Stimulated activated CD8-positive, alpha-beta memory T cell treated with anti-CD3 and anti-CD28 coated beads, Interleukin-7, amount 100 ng/mL, for 48 hours (primary cell): ENCODE results near the gene MYDGF.

ENCODE experiments used
- DNase-seq, 2 donors: peaks; one replicate each; pipeline ENCODE4 v3.0.0-alpha.2; 2020; ENCODE audit warnings: low read depth in 1 of 2; ENCODE audit errors: extremely low read depth in 1 of 2

The MYDGF gene

DNA sequence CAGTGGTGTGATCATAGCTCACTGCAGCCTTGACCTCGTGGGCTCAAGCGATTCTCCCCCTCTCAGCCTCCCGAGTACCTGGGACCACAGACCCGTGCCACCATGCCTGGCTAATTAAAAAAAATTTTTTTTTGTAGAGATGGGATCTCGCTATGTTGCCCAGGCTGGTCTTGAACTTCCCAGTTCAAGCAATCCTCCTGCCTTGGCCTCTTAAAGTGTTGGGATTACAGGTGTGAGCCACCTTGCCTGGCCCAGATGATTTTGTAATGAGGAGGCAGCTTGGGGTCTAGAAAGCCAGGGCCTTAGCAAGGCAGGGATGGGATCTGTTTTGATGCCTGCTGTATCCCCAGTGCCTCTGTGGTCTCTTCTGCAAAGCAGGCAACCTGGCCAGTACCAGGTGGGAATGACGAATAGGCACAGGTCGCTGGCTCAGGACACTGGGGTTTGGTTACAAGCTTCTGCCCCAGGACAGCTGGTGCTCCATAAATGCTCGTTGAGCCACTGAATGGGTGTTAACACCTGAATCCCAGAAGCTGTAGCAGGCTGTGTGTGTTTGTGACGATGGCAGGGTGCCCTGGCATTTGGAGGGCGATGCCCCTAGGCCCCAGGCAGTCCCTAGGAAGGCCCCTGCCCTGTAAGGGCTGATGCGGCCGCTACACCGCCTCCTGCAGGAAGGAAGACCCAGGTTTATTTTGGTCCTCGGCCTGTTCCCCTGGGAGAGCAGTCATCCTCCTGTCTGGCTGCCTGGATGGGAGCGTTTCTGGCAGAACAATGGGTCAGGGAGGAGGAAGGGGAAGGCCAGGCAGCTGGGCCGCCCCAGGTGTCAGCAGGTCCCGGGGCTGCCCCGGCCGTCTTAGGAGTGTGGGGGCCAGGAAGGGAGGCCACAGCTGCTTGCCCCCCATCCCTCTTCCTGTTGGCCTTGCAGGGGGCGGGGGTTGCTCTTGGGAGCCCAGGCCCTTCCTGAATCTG lies 22.2 kb downstream of the MYDGF start:
- DNase-seq = no peak

GRCh38 chr19:4645718-4646117 lies 24.4 kb downstream of the MYDGF start:
- DNase-seq = no peak

GRCh38 chr19:4642625-4643024 lies 27.5 kb downstream of the MYDGF start:
- DNase-seq = no peak

DNA sequence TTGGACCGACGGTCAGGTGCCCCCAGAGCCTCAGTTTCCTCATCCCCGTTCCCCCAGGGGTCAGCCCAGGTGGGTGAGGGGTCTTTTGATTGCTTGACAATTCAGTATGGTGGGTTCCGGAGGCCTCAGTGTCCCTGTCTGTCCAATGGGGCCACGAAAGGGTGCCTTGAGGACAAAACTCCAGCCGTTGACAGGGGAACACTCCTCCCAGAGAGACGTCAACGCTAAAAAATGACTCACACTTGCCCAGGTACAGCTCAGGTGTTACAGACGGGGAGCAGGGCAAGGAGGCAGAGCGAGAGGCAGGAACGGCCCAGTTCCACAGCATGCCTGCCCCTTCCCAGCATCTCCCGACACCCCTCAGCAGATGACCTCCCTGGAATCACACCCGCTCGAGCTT lies 29.0 kb downstream of the MYDGF start:
- DNase-seq = no peak

GRCh38 chr19:4640247-4641000 lies 29.7 kb downstream of the MYDGF start:
- DNase-seq = no peak

GRCh38 chr19:4639531-4640246 lies 30.5 kb downstream of the MYDGF start:
- no peak for DNase-seq

DNA sequence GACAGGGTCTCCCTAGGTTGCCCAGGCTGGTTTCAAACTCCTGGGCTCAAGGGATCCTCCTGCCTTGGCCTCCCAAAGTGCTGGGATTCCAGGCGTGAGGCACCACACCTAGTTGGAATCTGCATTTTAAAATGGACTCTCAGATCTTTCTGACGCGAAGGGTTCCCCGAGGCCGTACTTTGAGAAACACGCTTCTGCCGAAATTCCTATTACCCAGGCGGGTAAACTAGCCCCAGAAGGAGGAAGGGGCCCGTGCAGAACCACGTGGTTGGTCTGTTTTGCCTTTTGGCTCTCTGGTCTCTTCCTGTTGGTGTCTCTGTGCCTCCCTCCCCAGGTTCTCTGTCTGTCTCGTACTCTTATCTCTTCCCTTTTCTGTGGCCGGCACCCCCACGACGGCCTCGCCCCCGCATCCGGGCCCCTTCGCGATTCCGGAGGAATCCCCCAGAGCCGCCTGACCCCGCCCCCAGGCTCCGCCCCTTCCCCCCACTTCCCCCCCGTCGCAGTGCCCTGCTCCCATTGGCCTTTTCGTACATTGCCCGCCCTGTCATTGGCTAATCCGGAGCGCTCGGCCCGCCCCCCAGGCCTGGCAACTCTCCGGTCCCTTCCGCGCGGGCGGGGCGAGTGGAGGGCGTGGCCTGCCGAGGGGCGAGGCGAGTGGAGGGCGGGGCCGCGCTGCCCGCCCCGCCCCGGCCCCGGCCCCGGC lies 31.2 kb downstream of the MYDGF start, which contains the start of gene TNFAIP8L1:
TSS of gene TNFAIP8L1 (plus strand) at position 689 of the 703 bp plus-strand sequence. CDS start 12,354 bp downstream, outside the sequence.
- DNase-seq = peak; percentile 96 to 98

DNA sequence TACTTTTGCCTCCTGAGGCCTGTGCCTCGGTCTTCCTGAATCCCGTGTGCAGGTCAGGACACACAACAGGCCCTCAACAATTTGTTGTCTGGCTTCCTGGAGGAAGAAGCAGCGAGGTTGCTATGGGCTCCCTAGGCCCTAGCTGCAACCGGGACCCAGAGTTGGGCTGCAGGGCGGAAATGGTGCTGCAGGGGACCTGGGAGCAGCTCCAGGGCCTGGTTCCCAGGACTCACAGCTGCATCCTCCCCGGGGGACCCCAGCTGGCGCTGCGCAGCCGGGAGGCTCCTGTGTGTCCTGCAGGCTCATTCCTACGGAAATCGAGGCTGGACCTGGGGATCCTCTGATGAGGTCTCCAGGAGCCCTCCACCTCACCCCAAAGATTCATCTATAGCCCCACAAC lies 31.8 kb downstream of the MYDGF start:
- no peak for DNase-seq

- DNase-seq = no peak
Measured at GRCh38 chr19:4636761-4637160, 33.4 kb downstream of the MYDGF start.

- DNase-seq = peak; percentile 44 to 51
Measured at GRCh38 chr19:4636151-4636717, 33.9 kb downstream of the MYDGF start.

GRCh38 chr19:4635754-4636116 lies 34.4 kb downstream of the MYDGF start:
- DNase-seq = no peak

GRCh38 chr19:4633140-4633967 lies 36.8 kb downstream of the MYDGF start:
- DNase-seq = peak in 1 of 2 donors; percentile 40

DNA sequence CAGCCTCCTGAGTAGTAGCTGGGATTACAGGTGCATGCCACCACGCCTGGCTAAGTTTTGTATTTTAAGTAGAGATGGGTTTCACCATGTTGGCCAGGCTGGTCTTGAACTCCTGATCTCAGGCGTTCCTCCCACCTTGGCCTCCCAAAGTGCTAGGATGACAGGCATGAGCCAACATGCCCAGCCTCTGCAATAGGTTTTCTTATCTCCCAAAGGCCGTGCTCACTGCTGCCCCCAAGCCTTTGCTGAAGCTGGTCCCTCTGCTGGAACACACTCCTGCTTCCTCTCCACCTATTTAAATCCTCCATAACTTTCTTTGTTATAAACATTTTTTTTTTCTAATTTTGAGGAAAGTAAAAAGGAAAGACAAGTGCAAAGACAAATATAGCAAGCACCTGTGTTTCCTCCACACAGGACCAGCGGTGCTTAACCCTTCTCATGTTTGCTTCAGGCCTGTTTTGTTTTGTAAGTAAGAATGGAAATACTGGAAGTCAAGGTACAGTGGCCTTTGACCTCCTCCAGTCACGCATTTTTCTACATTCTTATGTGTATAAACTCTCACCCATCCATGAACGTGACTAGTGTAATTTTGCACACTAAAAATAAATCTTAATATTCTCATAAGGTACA lies 45.3 kb downstream of the MYDGF start:
- DNase-seq = no peak

DNA sequence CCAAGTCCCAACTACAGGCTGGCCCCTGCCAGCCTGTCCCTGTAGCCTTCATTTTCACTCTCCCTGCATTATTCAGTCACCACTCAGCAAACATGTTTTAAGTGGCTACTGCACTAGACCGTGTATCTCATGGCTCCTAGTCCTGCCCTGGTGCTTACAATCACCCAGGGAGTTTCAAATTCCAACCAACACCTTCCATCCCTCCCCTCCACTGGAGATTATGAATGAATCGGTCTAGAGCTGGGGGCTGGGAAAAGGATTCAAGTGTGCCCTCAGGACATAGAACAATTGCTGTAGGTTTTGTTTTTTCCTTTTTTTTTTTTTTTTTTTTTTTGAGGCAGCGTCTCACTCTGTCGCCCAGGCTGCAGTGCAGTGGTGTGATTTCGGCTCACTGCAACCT lies 45.8 kb downstream of the MYDGF start:
- DNase-seq = no peak

GRCh38 chr19:4622695-4623421 lies 47.3 kb downstream of the MYDGF start:
- no peak for DNase-seq

DNA sequence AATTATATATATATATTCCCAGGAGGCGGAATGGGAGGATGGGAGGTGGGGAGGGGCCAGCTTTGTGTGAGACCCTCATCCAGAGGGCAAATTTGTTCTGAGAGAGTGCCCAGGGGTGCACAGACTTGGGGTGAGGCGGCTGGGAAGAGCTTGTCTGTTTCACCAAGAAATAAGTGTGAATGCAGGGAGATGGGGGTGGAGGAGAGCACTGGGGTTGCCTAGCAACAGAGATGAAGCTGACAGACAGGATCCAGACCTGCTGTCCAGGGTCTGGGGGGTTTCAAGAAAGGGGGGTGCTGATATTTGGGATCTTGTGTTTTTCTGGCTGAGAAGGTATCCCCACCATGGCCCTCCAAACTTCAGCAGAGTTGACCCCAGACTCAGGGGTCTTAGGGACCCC lies 49.5 kb downstream of the MYDGF start:
- DNase-seq = no peak

DNA sequence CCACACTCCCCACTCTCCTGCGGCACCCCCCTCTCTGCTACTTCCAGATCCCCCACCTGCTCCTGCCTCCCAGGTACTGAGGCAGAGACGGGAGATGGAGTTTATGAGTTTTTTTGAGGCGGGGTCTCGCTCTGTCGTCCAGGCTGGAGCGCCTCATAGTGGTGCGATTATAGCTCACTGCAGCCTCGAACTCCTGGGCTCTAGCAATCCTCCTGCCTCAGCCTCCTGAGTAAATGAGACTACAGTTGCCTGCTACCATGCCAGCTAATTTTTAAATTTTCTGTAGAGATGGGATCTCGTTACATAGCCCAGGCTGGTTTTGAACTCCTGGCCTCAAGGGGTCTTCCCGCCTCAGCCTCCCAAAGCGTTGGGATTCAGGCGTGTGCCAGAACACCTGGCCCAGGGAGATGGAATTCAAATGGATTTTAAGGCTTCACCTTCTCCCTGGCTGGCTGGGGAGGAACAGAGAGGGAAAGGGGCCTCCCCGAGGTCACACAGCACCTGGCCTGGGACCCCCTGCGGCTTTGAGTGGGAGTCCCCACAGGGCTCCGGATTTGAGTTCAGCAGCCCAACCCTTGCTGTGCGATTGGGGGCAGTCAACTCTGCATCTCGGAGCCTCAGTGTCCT lies 50.4 kb downstream of the MYDGF start:
- no peak for DNase-seq

GRCh38 chr19:4618019-4618418 lies 52.1 kb downstream of the MYDGF start:
- no peak for DNase-seq
